ENCODE results near the gene SF3A2.

The SF3A2 gene

GRCh38 chr19:2207991-2208860 is 28.4 kb upstream of the SF3A2 start:
- Histone ChIP-seq H3K27me3 (replicated peaks; ENCODE audit: control insufficient read depth, insufficient read depth, low read length, poor library complexity, severe bottlenecking) (no peaks in the 10 kb centered on the region), H3K27ac (ENCODE audit: insufficient read depth, low read length, poor library complexity, severe bottlenecking) (no peak overlapping the region), H3K36me3 (ENCODE audit: control insufficient read depth, insufficient read depth, low read length) (peaks cover 37% of the 10 kb centered on the region), H3K4me1 (ENCODE audit: control insufficient read depth, insufficient read depth, low read length, poor library complexity, severe bottlenecking) (no peaks in the 10 kb centered on the region), H3K9me3 (ENCODE audit: control insufficient read depth, low read length) (no peaks in the 10 kb centered on the region), H3K4me3 (ENCODE audit: insufficient read depth, low read depth, low read length, poor library complexity, severe bottlenecking) (no peak overlapping the region)
- no peak for DNase-seq

- no peaks in the 10 kb centered on the region for H3K4me1 ChIP-seq (ENCODE audit: control insufficient read depth, insufficient read depth, low read length, poor library complexity, severe bottlenecking)
- H3K9me3 ChIP-seq (ENCODE audit: control insufficient read depth, low read length), result no peaks in the 10 kb centered on the region
- H3K36me3 ChIP-seq (ENCODE audit: control insufficient read depth, insufficient read depth, low read length), result peaks cover 37% of the 10 kb centered on the region
- no peak for DNase-seq
- H3K27ac ChIP-seq (ENCODE audit: insufficient read depth, low read length, poor library complexity, severe bottlenecking), result no peak overlapping the region
- H3K27me3 ChIP-seq (replicated peaks; ENCODE audit: control insufficient read depth, insufficient read depth, low read length, poor library complexity, severe bottlenecking), result no peaks in the 10 kb centered on the region
- H3K4me3 ChIP-seq (ENCODE audit: insufficient read depth, low read depth, low read length, poor library complexity, severe bottlenecking), result no peak overlapping the region
Observed at GRCh38 chr19:2208975-2209374, 27.6 kb upstream of the SF3A2 start.

GRCh38 chr19:2209408-2209807 is 27.2 kb upstream of the SF3A2 start:
- Histone ChIP-seq H3K36me3 (ENCODE audit: control insufficient read depth, insufficient read depth, low read length) (peaks cover 41% of the 10 kb centered on the region), H3K27ac (ENCODE audit: insufficient read depth, low read length, poor library complexity, severe bottlenecking) (no peak overlapping the region), H3K4me1 (ENCODE audit: control insufficient read depth, insufficient read depth, low read length, poor library complexity, severe bottlenecking) (no peaks in the 10 kb centered on the region), H3K9me3 (ENCODE audit: control insufficient read depth, low read length) (no peaks in the 10 kb centered on the region), H3K4me3 (ENCODE audit: insufficient read depth, low read depth, low read length, poor library complexity, severe bottlenecking) (no peak overlapping the region), H3K27me3 (replicated peaks; ENCODE audit: control insufficient read depth, insufficient read depth, low read length, poor library complexity, severe bottlenecking) (no peaks in the 10 kb centered on the region)
- no peak for DNase-seq

- peaks cover 42% of the 10 kb centered on the region for H3K36me3 ChIP-seq (ENCODE audit: control insufficient read depth, insufficient read depth, low read length)
- H3K27me3 ChIP-seq (replicated peaks; ENCODE audit: control insufficient read depth, insufficient read depth, low read length, poor library complexity, severe bottlenecking), result no peaks in the 10 kb centered on the region
- peaks cover 4% of the 10 kb centered on the region for H3K4me1 ChIP-seq (ENCODE audit: control insufficient read depth, insufficient read depth, low read length, poor library complexity, severe bottlenecking)
- H3K9me3 ChIP-seq (ENCODE audit: control insufficient read depth, low read length), result no peaks in the 10 kb centered on the region
- H3K4me3 ChIP-seq (ENCODE audit: insufficient read depth, low read depth, low read length, poor library complexity, severe bottlenecking), result no peak overlapping the region
- DNase-seq, result no peak
- no peak overlapping the region for H3K27ac ChIP-seq (ENCODE audit: insufficient read depth, low read length, poor library complexity, severe bottlenecking)
Observed at GRCh38 chr19:2210206-2210605, 26.4 kb upstream of the SF3A2 start.

- Histone ChIP-seq H3K4me1 (ENCODE audit: control insufficient read depth, insufficient read depth, low read length, poor library complexity, severe bottlenecking) (peaks cover 7% of the 10 kb centered on the region), H3K27ac (ENCODE audit: insufficient read depth, low read length, poor library complexity, severe bottlenecking) (no peak overlapping the region), H3K4me3 (ENCODE audit: insufficient read depth, low read depth, low read length, poor library complexity, severe bottlenecking) (no peak overlapping the region), H3K27me3 (replicated peaks; ENCODE audit: control insufficient read depth, insufficient read depth, low read length, poor library complexity, severe bottlenecking) (no peaks in the 10 kb centered on the region), H3K36me3 (ENCODE audit: control insufficient read depth, insufficient read depth, low read length) (peaks cover 42% of the 10 kb centered on the region), H3K9me3 (ENCODE audit: control insufficient read depth, low read length) (no peaks in the 10 kb centered on the region)
- DNase-seq, result no peak
Observed at GRCh38 chr19:2210987-2211740, 25.5 kb upstream of the SF3A2 start.

- Histone ChIP-seq H3K27me3 (replicated peaks; ENCODE audit: control insufficient read depth, insufficient read depth, low read length, poor library complexity, severe bottlenecking) (no peaks in the 10 kb centered on the region), H3K27ac (ENCODE audit: insufficient read depth, low read length, poor library complexity, severe bottlenecking) (no peak overlapping the region), H3K4me1 (ENCODE audit: control insufficient read depth, insufficient read depth, low read length, poor library complexity, severe bottlenecking) (peaks cover 7% of the 10 kb centered on the region), H3K9me3 (ENCODE audit: control insufficient read depth, low read length) (no peaks in the 10 kb centered on the region), H3K36me3 (ENCODE audit: control insufficient read depth, insufficient read depth, low read length) (peaks cover 55% of the 10 kb centered on the region), H3K4me3 (ENCODE audit: insufficient read depth, low read depth, low read length, poor library complexity, severe bottlenecking) (no peak overlapping the region)
- no peak for DNase-seq
Observed at GRCh38 chr19:2212861-2213711, 23.5 kb upstream of the SF3A2 start.

GRCh38 chr19:2213799-2214198 is 22.8 kb upstream of the SF3A2 start:
- peaks cover 7% of the 10 kb centered on the region for H3K4me1 ChIP-seq (ENCODE audit: control insufficient read depth, insufficient read depth, low read length, poor library complexity, severe bottlenecking)
- no peaks in the 10 kb centered on the region for H3K27me3 ChIP-seq (replicated peaks; ENCODE audit: control insufficient read depth, insufficient read depth, low read length, poor library complexity, severe bottlenecking)
- no peak overlapping the region for H3K27ac ChIP-seq (ENCODE audit: insufficient read depth, low read length, poor library complexity, severe bottlenecking)
- no peak for DNase-seq
- H3K9me3 ChIP-seq (ENCODE audit: control insufficient read depth, low read length), result no peaks in the 10 kb centered on the region
- no peak overlapping the region for H3K4me3 ChIP-seq (ENCODE audit: insufficient read depth, low read depth, low read length, poor library complexity, severe bottlenecking)
- H3K36me3 ChIP-seq (ENCODE audit: control insufficient read depth, insufficient read depth, low read length), result peaks cover 51% of the 10 kb centered on the region

- DNase-seq, result no peak
- H3K4me3 ChIP-seq (ENCODE audit: insufficient read depth, low read depth, low read length, poor library complexity, severe bottlenecking), result no peak overlapping the region
- no peak overlapping the region for H3K27ac ChIP-seq (ENCODE audit: insufficient read depth, low read length, poor library complexity, severe bottlenecking)
- no peaks in the 10 kb centered on the region for H3K9me3 ChIP-seq (ENCODE audit: control insufficient read depth, low read length)
- peaks cover 7% of the 10 kb centered on the region for H3K4me1 ChIP-seq (ENCODE audit: control insufficient read depth, insufficient read depth, low read length, poor library complexity, severe bottlenecking)
- H3K27me3 ChIP-seq (replicated peaks; ENCODE audit: control insufficient read depth, insufficient read depth, low read length, poor library complexity, severe bottlenecking), result no peaks in the 10 kb centered on the region
- H3K36me3 ChIP-seq (ENCODE audit: control insufficient read depth, insufficient read depth, low read length), result peaks cover 53% of the 10 kb centered on the region
Observed at GRCh38 chr19:2214251-2214650, 22.4 kb upstream of the SF3A2 start.

- Histone ChIP-seq H3K27ac (ENCODE audit: insufficient read depth, low read length, poor library complexity, severe bottlenecking) (no peak overlapping the region), H3K27me3 (replicated peaks; ENCODE audit: control insufficient read depth, insufficient read depth, low read length, poor library complexity, severe bottlenecking) (no peaks in the 10 kb centered on the region), H3K9me3 (ENCODE audit: control insufficient read depth, low read length) (no peaks in the 10 kb centered on the region), H3K4me3 (ENCODE audit: insufficient read depth, low read depth, low read length, poor library complexity, severe bottlenecking) (no peak overlapping the region), H3K4me1 (ENCODE audit: control insufficient read depth, insufficient read depth, low read length, poor library complexity, severe bottlenecking) (peaks cover 7% of the 10 kb centered on the region), H3K36me3 (ENCODE audit: control insufficient read depth, insufficient read depth, low read length) (peaks cover 57% of the 10 kb centered on the region)
- peak in 1 of 3 donors; percentile 16 for DNase-seq
Observed at GRCh38 chr19:2215281-2215751, 21.3 kb upstream of the SF3A2 start.

All from effector memory CD4-positive, alpha-beta T cell (primary cell).